Measurements from ENCODE around the gene QRICH2. TPM values are rescaled to one million over a fixed set of nuclear protein-coding genes. Genes with fewer than 3 reads are reported as not detected.

The QRICH2 gene
- total RNA-seq, 3 donors from 2014 or later (not counting 1 experiment from before 2014, with no cell fraction given) = 2.3 to 3.1 (median 2.9) TPM

GRCh38 chr17:76354747-76355310 is 46.8 kb upstream of the QRICH2 start:
- DNase-seq (no peak), ATAC-seq (no peak)
- 63% methylated on average over 10 of the region's 13 CpGs for WGBS (ENCODE audit: insufficient coverage)
- Mint-ChIP-seq H3K36me3 (no peaks in the 10 kb centered on the region), H3K4me3 (peak overlapping the region; percentile 98), H3K9me3 (no peaks in the 10 kb centered on the region), H3K27me3 (ENCODE audit: low read depth in 2 of 2) (no peaks in the 10 kb centered on the region), H3K27ac (peak overlapping the region; percentile 94 to 97), H3K4me1 (peaks cover 24 to 27% of the 10 kb centered on the region in 2 donors)
- no peaks in the 10 kb centered on the region for H3K9me3 ChIP-seq (ENCODE audit: control insufficient read depth, insufficient read depth, low read length)
- intact Hi-C loops (cut with micrococcal nuclease) = loop anchor here (1.0 to 5.0 kb wide), 3 partner anchors 30 to 316 kb away; partner anchors contain the start of gene UBE2O
- TF ChIP-seq, protein P1, sequence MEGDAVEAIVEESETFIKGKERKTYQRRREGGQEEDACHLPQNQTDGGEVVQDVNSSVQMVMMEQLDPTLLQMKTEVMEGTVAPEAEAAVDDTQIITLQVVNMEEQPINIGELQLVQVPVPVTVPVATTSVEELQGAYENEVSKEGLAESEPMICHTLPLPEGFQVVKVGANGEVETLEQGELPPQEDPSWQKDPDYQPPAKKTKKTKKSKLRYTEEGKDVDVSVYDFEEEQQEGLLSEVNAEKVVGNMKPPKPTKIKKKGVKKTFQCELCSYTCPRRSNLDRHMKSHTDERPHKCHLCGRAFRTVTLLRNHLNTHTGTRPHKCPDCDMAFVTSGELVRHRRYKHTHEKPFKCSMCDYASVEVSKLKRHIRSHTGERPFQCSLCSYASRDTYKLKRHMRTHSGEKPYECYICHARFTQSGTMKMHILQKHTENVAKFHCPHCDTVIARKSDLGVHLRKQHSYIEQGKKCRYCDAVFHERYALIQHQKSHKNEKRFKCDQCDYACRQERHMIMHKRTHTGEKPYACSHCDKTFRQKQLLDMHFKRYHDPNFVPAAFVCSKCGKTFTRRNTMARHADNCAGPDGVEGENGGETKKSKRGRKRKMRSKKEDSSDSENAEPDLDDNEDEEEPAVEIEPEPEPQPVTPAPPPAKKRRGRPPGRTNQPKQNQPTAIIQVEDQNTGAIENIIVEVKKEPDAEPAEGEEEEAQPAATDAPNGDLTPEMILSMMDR (IDR thresholded peaks at IDR 0.05) = no peak
- H3K36me3 ChIP-seq (ENCODE audit: control insufficient read depth, insufficient read depth, low read length) = no peaks in the 10 kb centered on the region
- H3K4me1 ChIP-seq (ENCODE audit: control insufficient read depth, insufficient read depth, low read length) = peaks cover 15% of the 10 kb centered on the region
- H3K4me3 ChIP-seq (ENCODE audit: low read length) = no peak overlapping the region
- H3K27me3 ChIP-seq (ENCODE audit: control insufficient read depth, insufficient read depth, low read length) = no peaks in the 10 kb centered on the region
- no peak overlapping the region for H3K27ac ChIP-seq (ENCODE audit: low read length)

DNA sequence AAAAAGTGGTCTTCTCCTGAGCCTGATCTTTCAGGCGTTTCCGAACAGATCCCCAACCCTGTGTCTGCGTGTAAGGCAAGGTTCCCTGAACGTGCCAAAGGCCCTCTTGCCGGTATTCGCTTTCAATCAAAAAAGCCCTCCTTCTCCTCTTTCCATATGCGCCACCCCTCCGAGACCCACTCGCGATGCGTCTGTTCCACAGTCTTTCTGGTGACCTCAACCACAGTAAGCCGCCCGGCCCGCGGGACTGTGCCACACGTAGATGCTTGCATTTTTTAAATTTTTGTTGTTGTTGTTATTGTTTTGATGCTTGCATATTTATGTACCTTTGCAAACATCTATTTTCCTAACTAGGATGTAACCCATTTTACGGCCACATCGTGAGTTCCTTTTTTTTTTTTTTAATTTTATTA is 46.2 kb upstream of the QRICH2 start:
- TF ChIP-seq, protein P1 (IDR thresholded peaks at IDR 0.05) = no peak
- H3K4me3 ChIP-seq (ENCODE audit: low read length) = peak overlapping the region; percentile 64
- no peaks in the 10 kb centered on the region for H3K36me3 Mint-ChIP-seq
- H3K27ac ChIP-seq (ENCODE audit: low read length) = peak overlapping the region; percentile 95
- peak overlapping the region; percentile 94 to 97 for H3K27ac Mint-ChIP-seq
- no peaks in the 10 kb centered on the region for H3K36me3 ChIP-seq (ENCODE audit: control insufficient read depth, insufficient read depth, low read length)
- no peaks in the 10 kb centered on the region for H3K9me3 ChIP-seq (ENCODE audit: control insufficient read depth, insufficient read depth, low read length)
- no peaks in the 10 kb centered on the region for H3K27me3 ChIP-seq (ENCODE audit: control insufficient read depth, insufficient read depth, low read length)
- peaks cover 24 to 27% of the 10 kb centered on the region in 2 donors for H3K4me1 Mint-ChIP-seq
- no peaks in the 10 kb centered on the region for H3K9me3 Mint-ChIP-seq
- ATAC-seq (peak in 1 of 3 donors; percentile 1), DNase-seq (no peak)
- peak overlapping the region; percentile 98 for H3K4me3 Mint-ChIP-seq
- peaks cover 15% of the 10 kb centered on the region for H3K4me1 ChIP-seq (ENCODE audit: control insufficient read depth, insufficient read depth, low read length)
- under 1% methylated on average over 15 of the region's 18 CpGs for WGBS (ENCODE audit: insufficient coverage)
- intact Hi-C loops (cut with micrococcal nuclease) = loop anchor here (1.0 to 5.0 kb wide), 3 partner anchors 31 to 317 kb away; partner anchors contain the start of gene UBE2O
- no peaks in the 10 kb centered on the region for H3K27me3 Mint-ChIP-seq (ENCODE audit: low read depth in 2 of 2)

GRCh38 chr17:76353599-76354316 is 45.7 kb upstream of the QRICH2 start, which contains the start of gene PRPSAP1:
Gene PRPSAP1 (minus strand): TSS chr17:76353916. CDS start chr17:76353703, 213 bp downstream.
- peak within 1 kb of the TSS; percentile 98 for H3K4me3 Mint-ChIP-seq
- Histone ChIP-seq H3K4me1 (ENCODE audit: control insufficient read depth, insufficient read depth, low read length) (peaks cover 15% of the 10 kb centered on the region), H3K27ac (ENCODE audit: low read length) (peak within 1 kb of the TSS; percentile 95), H3K4me3 (ENCODE audit: low read length) (peak within 1 kb of the TSS; percentile 64), H3K36me3 (ENCODE audit: control insufficient read depth, insufficient read depth, low read length) (no peaks in the 10 kb centered on the region), H3K27me3 (ENCODE audit: control insufficient read depth, insufficient read depth, low read length) (no peaks in the 10 kb centered on the region), H3K9me3 (ENCODE audit: control insufficient read depth, insufficient read depth, low read length) (no peaks in the 10 kb centered on the region)
- peak within 1 kb of the TSS; percentile 94 to 97 for H3K27ac Mint-ChIP-seq
- H3K27me3 Mint-ChIP-seq (ENCODE audit: low read depth in 2 of 2) = no peaks in the 10 kb centered on the region
- peaks cover 24 to 27% of the 10 kb centered on the region in 2 donors for H3K4me1 Mint-ChIP-seq
- H3K36me3 Mint-ChIP-seq = no peaks in the 10 kb centered on the region
- TF ChIP-seq, protein P1 (IDR thresholded peaks at IDR 0.05) = peak; percentile 39
- H3K9me3 Mint-ChIP-seq = no peaks in the 10 kb centered on the region
- intact Hi-C loops (cut with micrococcal nuclease) = loop anchor here (1.0 to 5.0 kb wide), 3 partner anchors 32 to 318 kb away; partner anchors contain the start of gene UBE2O
- under 1% methylated on average over 75 of the region's 75 CpGs for WGBS (ENCODE audit: insufficient coverage)
- peak; percentile 93 to 98 (median 94) for ATAC-seq
- peak; percentile 81 to 89 for DNase-seq

All from natural killer cell (primary cell).